ENCODE measurements around the gene SNX18. TPM values are rescaled to one million over a fixed set of nuclear protein-coding genes. Genes with fewer than 3 reads are reported as not detected.

Gene SNX18
- total RNA-seq: 36.7 and 47.8 TPM in 2 replicates

DNA sequence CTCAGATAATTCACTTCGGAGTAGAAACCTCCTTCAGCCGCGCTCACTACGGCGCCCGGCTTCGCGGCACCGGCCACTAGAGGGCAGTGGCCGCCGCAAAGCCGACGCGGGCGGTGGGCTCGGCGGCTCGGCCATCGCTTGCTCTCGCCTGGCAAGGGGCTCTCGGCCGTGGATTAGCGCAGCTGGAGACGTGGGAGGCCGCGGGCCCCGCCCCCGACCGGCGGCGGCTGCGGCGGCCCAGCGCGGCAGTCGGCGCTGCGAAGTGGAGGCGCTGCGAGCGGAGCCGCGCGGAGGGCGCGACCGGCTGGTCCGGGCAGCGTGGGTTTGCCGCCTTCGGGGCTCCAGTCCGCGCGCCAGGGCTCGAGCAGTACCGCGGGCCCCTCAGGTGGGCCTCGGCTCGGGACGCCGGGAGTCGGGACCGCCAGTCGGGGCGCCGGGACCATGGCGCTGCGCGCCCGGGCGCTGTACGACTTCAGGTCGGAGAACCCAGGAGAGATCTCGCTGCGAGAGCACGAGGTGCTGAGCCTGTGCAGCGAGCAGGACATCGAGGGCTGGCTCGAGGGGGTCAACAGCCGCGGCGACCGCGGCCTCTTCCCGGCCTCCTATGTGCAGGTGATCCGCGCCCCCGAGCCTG is at the start of gene SNX18:
SNX18 (plus strand) TSS at position 248 of the 634 bp plus-strand sequence; CDS start at position 442, 194 bp downstream.

Other genes starting within 250 kb of the SNX18 start
- gene ARL15, start 207.2 kb upstream of the SNX18 start, total RNA-seq: 16.8 and 31.1 TPM in 2 replicates
- 0.37 TPM in 1 of 2 replicates, not detected in the other for gene HSPB3, start 62.1 kb upstream of the SNX18 start, total RNA-seq

Measured in aortic smooth muscle cell (primary cell).